ENCODE results near the gene MRPL4. TPM values are rescaled to one million over a fixed set of nuclear protein-coding genes. Genes with fewer than 3 reads are reported as not detected.

The MRPL4 gene
- total RNA-seq, 1 experiment from 2014 or later: 99.3 TPM

- peak overlapping the region; percentile 76 to 91 (median 89); a peak in 6 of 7 replicates for H3K27ac Mint-ChIP-seq
- no peaks in the 10 kb centered on the region; a peak in 1 of 5 replicates for H3K9me3 Mint-ChIP-seq
- Histone ChIP-seq H3K23ac (ENCODE audit: insufficient read length, low read depth, low read length) (no peak overlapping the region), H3K9me3 (ENCODE audit: control insufficient read depth, low read depth, low read length) (no peaks in the 10 kb centered on the region), H3K56ac (ENCODE audit: insufficient read length, low read depth, low read length) (no peak overlapping the region), H2AFZ (ENCODE audit: low read length) (no peak overlapping the region), H3K23me2 (ENCODE audit: insufficient read length, low read depth, low read length, poor library complexity, severe bottlenecking) (peaks cover 13% of the 10 kb centered on the region), H2AK5ac (ENCODE audit: insufficient read length, low read length) (no peak overlapping the region), H3K79me2 (ENCODE audit: insufficient read depth, low read length) (no peaks in the 10 kb centered on the region), H3K4me1 (ENCODE audit: insufficient read depth, low read length) (no peaks in the 10 kb centered on the region), H3K27ac (ENCODE audit: insufficient read length, low read depth, low read length) (no peak overlapping the region), H3K27me3 (ENCODE audit: insufficient read depth, low read length) (no peaks in the 10 kb centered on the region), H4K20me1 (ENCODE audit: control insufficient read depth, insufficient read depth, insufficient read length) (no peaks in the 10 kb centered on the region), H3K18ac (ENCODE audit: insufficient read length, low read depth, low read length) (peak overlapping the region; percentile 61), H4K91ac (ENCODE audit: insufficient read length, low read depth, low read length) (peak overlapping the region; percentile 81), H3K14ac (ENCODE audit: insufficient read depth, low read length) (no peak overlapping the region; the same call in 1 of the 2 replicates), H3K4ac (ENCODE audit: low read depth, low read length) (no peak overlapping the region; the same call in 1 of the 2 replicates), H3T11ph (ENCODE audit: low read length) (no peak overlapping the region), H3K4me2 (ENCODE audit: insufficient read depth, insufficient read length, low read length) (peak overlapping the region; percentile 49), H4K5ac (ENCODE audit: insufficient read length, low read depth, low read length) (peak overlapping the region; percentile 91), H4K8ac (replicated peaks; ENCODE audit: insufficient read length, low read depth, low read length) (no peak overlapping the region), H2BK15ac (ENCODE audit: low read depth, low read length) (no peak overlapping the region; the same call in 1 of the 2 replicates), H2BK20ac (ENCODE audit: low read depth, low read length, poor library complexity, severe bottlenecking) (no peak overlapping the region), H2BK120ac (ENCODE audit: low read depth, low read length, poor library complexity, severe bottlenecking) (no peak overlapping the region), H2BK12ac (ENCODE audit: insufficient read length, low read depth, low read length) (no peak overlapping the region), H3K79me1 (ENCODE audit: insufficient read depth, low read depth, low read length, poor library complexity, severe bottlenecking) (no peaks in the 10 kb centered on the region), H3K9ac (ENCODE audit: extremely low read depth, insufficient read length, low read length) (peak overlapping the region; percentile 71), H2BK5ac (ENCODE audit: insufficient read length, low read length) (no peak overlapping the region)
- H3K36me3 Mint-ChIP-seq (ENCODE audit: insufficient read depth in 1 of 3, low read depth in 3 of 3): no peaks in the 10 kb centered on the region
- H3K4me1 Mint-ChIP-seq: peaks cover 8 to 16% of the 10 kb centered on the region in 2 experiments; a peak in 3 of 4 replicates
- H3K4me3 Mint-ChIP-seq: peak overlapping the region; percentile 72 to 84
- WGBS (ENCODE audit: extremely low coverage, insufficient read length, low lambda C conversion rate): no CpG with 5 or more reads among the region's 8 CpGs
- TF ChIP-seq CTCF (conservative IDR thresholded peaks at IDR 0.05): no peak
- DNase-seq: no peak
- H3K27me3 Mint-ChIP-seq (ENCODE audit: low read depth): no peaks in the 10 kb centered on the region; the same call in none of the 2 replicates
Observed at GRCh38 chr19:10231612-10232228, 20.3 kb upstream of the MRPL4 start.

Measured in H9 (cell line).